Measurements from ENCODE around the gene RGMA. TPM values are rescaled to one million over a fixed set of nuclear protein-coding genes. Genes with fewer than 3 reads are reported as not detected.
A peak's percentile ranks its signal among the peaks of the same experiment; 100 is the strongest.

Gene RGMA
- total RNA-seq, 2 donors from 2014 or later: 22.1 to 55.7 TPM

- Histone ChIP-seq H3K4me1 (ENCODE audit: control insufficient read depth in 1 of 2, low read depth in 2 of 2) (peaks cover 43 to 56% of the 10 kb centered on the region in 2 donors), H3K27me3 (replicated peaks; ENCODE audit: insufficient read depth) (no peaks in the 10 kb centered on the region), H3K4me3 (no peak overlapping the region), H3K27ac (peak overlapping the region; percentile 88 to 95), H3K36me3 (peaks cover 23% of the 10 kb centered on the region), H3K9me3 (no peaks in the 10 kb centered on the region)
- DNase-seq (ENCODE audit: low spot score) (no peak), ATAC-seq (ENCODE audit: insufficient number of reproducible peaks, low FRiP score, low read depth) (no peak)
- no peak for TF ChIP-seq CTCF (IDR thresholded peaks at IDR 0.05)
Observed at GRCh38 chr15:93027413-93027812, 61.6 kb downstream of the RGMA start.

GRCh38 chr15:93026380-93026817 is 62.6 kb downstream of the RGMA start:
- Histone ChIP-seq H3K4me1 (ENCODE audit: control insufficient read depth in 1 of 2, low read depth in 2 of 2) (peaks cover 43 to 56% of the 10 kb centered on the region in 2 donors), H3K27ac (peak overlapping the region; percentile 88 to 95), H3K36me3 (peaks cover 29% of the 10 kb centered on the region), H3K9me3 (no peaks in the 10 kb centered on the region), H3K4me3 (no peak overlapping the region), H3K27me3 (replicated peaks; ENCODE audit: insufficient read depth) (no peaks in the 10 kb centered on the region)
- ATAC-seq (ENCODE audit: insufficient number of reproducible peaks, low FRiP score, low read depth) (no peak), DNase-seq (ENCODE audit: low spot score) (no peak)
- no peak for TF ChIP-seq CTCF (IDR thresholded peaks at IDR 0.05)

GRCh38 chr15:93025625-93025982 is 63.4 kb downstream of the RGMA start:
- Histone ChIP-seq H3K27ac (peak overlapping the region; percentile 88 to 95), H3K36me3 (peaks cover 34% of the 10 kb centered on the region), H3K27me3 (replicated peaks; ENCODE audit: insufficient read depth) (no peaks in the 10 kb centered on the region), H3K9me3 (no peaks in the 10 kb centered on the region), H3K4me1 (ENCODE audit: control insufficient read depth in 1 of 2, low read depth in 2 of 2) (peaks cover 43 to 50% of the 10 kb centered on the region in 2 donors), H3K4me3 (no peak overlapping the region)
- DNase-seq (ENCODE audit: low spot score): no peak
- ATAC-seq (ENCODE audit: insufficient number of reproducible peaks, low FRiP score, low read depth): no peak
- no peak for TF ChIP-seq CTCF (IDR thresholded peaks at IDR 0.05)

- Histone ChIP-seq H3K4me1 (ENCODE audit: control insufficient read depth in 1 of 2, low read depth in 2 of 2) (peaks cover 37 to 43% of the 10 kb centered on the region in 2 donors), H3K27ac (peak overlapping the region; percentile 88 to 95), H3K4me3 (no peak overlapping the region), H3K9me3 (no peaks in the 10 kb centered on the region), H3K27me3 (replicated peaks; ENCODE audit: insufficient read depth) (no peaks in the 10 kb centered on the region), H3K36me3 (peaks cover 40% of the 10 kb centered on the region)
- DNase-seq (ENCODE audit: low spot score) (no peak), ATAC-seq (ENCODE audit: insufficient number of reproducible peaks, low FRiP score, low read depth) (no peak)
- TF ChIP-seq CTCF (IDR thresholded peaks at IDR 0.05): no peak
Observed at GRCh38 chr15:93024716-93025624, 64.0 kb downstream of the RGMA start.

- H3K4me1 ChIP-seq (ENCODE audit: control insufficient read depth in 1 of 2, low read depth in 2 of 2): peaks cover 30 to 36% of the 10 kb centered on the region in 2 donors
- H3K4me3 ChIP-seq: no peak overlapping the region
- TF ChIP-seq CTCF (IDR thresholded peaks at IDR 0.05): no peak
- H3K9me3 ChIP-seq: no peaks in the 10 kb centered on the region
- peaks cover 47% of the 10 kb centered on the region for H3K36me3 ChIP-seq
- ATAC-seq (ENCODE audit: insufficient number of reproducible peaks, low FRiP score, low read depth): no peak
- H3K27ac ChIP-seq: no peak overlapping the region
- no peaks in the 10 kb centered on the region for H3K27me3 ChIP-seq (replicated peaks; ENCODE audit: insufficient read depth)
- no peak for DNase-seq (ENCODE audit: low spot score)
Observed at GRCh38 chr15:93024293-93024692, 64.7 kb downstream of the RGMA start.

Data from thoracic aorta (tissue), 2 donors.